ENCODE results near the gene EHBP1L1. TPM values are rescaled to one million over a fixed set of nuclear protein-coding genes. Genes with fewer than 3 reads are reported as not detected.

Gene EHBP1L1
- total RNA-seq, 1 experiment from 2014 or later, result 19.6 TPM

DNA sequence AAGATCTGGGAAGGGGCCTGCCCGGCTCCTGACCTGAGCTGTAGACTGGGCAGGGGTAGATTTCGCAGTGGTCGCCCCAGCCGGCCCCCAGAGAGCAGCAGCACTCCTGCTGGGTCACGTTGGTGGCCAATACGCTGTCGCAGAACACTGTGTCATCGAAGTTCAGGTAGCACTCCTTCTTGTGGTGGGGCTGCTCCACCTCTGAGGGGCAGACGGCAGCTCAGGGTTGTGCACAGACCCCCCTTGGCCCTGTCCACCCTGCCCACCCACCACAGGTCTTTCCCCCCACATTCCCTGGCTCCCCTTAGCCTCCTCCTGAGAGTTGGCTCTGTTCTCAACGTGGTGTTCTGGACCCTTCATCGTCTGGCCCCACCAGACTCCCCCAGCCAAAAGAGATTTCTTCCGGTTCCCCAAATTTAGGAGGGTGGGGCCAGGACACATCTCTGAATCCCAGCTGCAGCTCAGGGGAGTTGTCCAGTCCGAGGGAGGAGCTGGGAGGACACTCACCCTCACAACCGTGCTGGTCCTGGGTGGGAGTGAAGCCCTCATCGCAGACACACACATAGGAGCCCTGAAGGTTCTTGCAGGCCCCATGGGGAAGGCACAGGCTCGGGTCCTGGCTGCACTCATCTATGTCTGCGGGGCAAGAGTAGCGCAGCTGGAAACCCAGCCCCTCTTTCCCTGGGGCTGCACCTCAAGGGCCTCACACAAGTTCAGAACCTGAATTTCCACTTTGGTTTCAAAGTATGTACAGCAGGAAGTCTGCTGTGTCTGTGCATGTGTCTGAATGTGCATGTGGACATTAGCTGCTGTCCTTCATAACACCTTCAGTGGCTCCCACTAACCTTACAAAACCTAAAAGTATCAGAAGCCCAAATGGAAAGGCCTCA is 34.5 kb upstream of the EHBP1L1 start:
- POLR2A ChIA-PET, result no interaction called here
- H3K27me3 Mint-ChIP-seq (ENCODE audit: insufficient read depth, unreplicated experiment), result no peaks in the 10 kb centered on the region

GRCh38 chr11:65542738-65543390 is 33.0 kb upstream of the EHBP1L1 start:
- TF ChIP-seq, protein P1, sequence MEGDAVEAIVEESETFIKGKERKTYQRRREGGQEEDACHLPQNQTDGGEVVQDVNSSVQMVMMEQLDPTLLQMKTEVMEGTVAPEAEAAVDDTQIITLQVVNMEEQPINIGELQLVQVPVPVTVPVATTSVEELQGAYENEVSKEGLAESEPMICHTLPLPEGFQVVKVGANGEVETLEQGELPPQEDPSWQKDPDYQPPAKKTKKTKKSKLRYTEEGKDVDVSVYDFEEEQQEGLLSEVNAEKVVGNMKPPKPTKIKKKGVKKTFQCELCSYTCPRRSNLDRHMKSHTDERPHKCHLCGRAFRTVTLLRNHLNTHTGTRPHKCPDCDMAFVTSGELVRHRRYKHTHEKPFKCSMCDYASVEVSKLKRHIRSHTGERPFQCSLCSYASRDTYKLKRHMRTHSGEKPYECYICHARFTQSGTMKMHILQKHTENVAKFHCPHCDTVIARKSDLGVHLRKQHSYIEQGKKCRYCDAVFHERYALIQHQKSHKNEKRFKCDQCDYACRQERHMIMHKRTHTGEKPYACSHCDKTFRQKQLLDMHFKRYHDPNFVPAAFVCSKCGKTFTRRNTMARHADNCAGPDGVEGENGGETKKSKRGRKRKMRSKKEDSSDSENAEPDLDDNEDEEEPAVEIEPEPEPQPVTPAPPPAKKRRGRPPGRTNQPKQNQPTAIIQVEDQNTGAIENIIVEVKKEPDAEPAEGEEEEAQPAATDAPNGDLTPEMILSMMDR (IDR thresholded peaks at IDR 0.05; ENCODE audit: insufficient read depth in 1 of 2, low read depth in 1 of 2, low read length in 1 of 2, severe bottlenecking in 1 of 2, unreplicated experiment in 1 of 2), result no peak
- Mint-ChIP-seq H3K27me3 (ENCODE audit: insufficient read depth, unreplicated experiment) (no peaks in the 10 kb centered on the region), H3K4me3 (ENCODE audit: unreplicated experiment) (no peak overlapping the region), H3K9me3 (ENCODE audit: unreplicated experiment) (no peaks in the 10 kb centered on the region), H3K4me1 (ENCODE audit: low read depth, unreplicated experiment) (peaks cover 39% of the 10 kb centered on the region), H3K27ac (ENCODE audit: unreplicated experiment) (no peak overlapping the region), H3K36me3 (ENCODE audit: insufficient read depth, unreplicated experiment) (peaks cover 55% of the 10 kb centered on the region)
- Histone ChIP-seq H3K9me3 (no peaks in the 10 kb centered on the region), H3K36me3 (ENCODE audit: control insufficient read depth, insufficient read depth, low read length) (0 out of 2 replicates have a peak, but pooled peaks cover 4% of the 10 kb centered on the region), H3K4me3 (ENCODE audit: low read depth, low read length) (no peak overlapping the region), H3K4me1 (peaks cover 21% of the 10 kb centered on the region), H3K27me3 (replicated peaks; ENCODE audit: control insufficient read depth, insufficient read depth, low read length) (no peaks in the 10 kb centered on the region)
- intact Hi-C loops (cut with micrococcal nuclease; ENCODE audit: unreplicated experiment), result no loop called here
- BruUV-seq (replicated peaks), result no TSS peak
- ChIA-PET POLR2A (no interaction called here), CTCF (interaction anchor here (0.6 kb wide), 1 partner anchor 782 kb away, joined by 3 read pairs; no protein-coding TSS in a partner anchor)
- DNase-seq, result no peak

More for the DNA sequence above, 34.5 kb upstream of the EHBP1L1 start:
- no peaks in the 10 kb centered on the region for H3K27me3 ChIP-seq (replicated peaks; ENCODE audit: control insufficient read depth, insufficient read depth, low read length)
- no TSS peak for BruUV-seq (replicated peaks)
- no peaks in the 10 kb centered on the region for H3K9me3 Mint-ChIP-seq (ENCODE audit: unreplicated experiment)
- CTCF ChIA-PET, result interaction anchor here (0.5 to 2.7 kb wide), 10 partner anchors 10 to 804 kb away, joined by 3 to 23 read pairs (median 3); partner anchors contain the start of genes FAM89B, SCYL1 and ZNRD2
- H3K36me3 Mint-ChIP-seq (ENCODE audit: insufficient read depth, unreplicated experiment), result peaks cover 65% of the 10 kb centered on the region
- no peak overlapping the region for H3K4me3 ChIP-seq (ENCODE audit: low read depth, low read length)
- H3K4me1 ChIP-seq, result peaks cover 21% of the 10 kb centered on the region
- peak; percentile 65 to 66 for DNase-seq
- no peaks in the 10 kb centered on the region for H3K9me3 ChIP-seq
- TF ChIP-seq, protein P1 (IDR thresholded peaks at IDR 0.05; ENCODE audit: insufficient read depth in 1 of 2, low read depth in 1 of 2, low read length in 1 of 2, severe bottlenecking in 1 of 2, unreplicated experiment in 1 of 2), result no peak
- intact Hi-C loops (cut with micrococcal nuclease; ENCODE audit: unreplicated experiment), result loop anchor here (1.0 to 2.0 kb wide), 2 partner anchors 11 to 29 kb away; partner anchors contain the start of gene ZNRD2
- peaks cover 39% of the 10 kb centered on the region for H3K4me1 Mint-ChIP-seq (ENCODE audit: low read depth, unreplicated experiment)
- H3K4me3 Mint-ChIP-seq (ENCODE audit: unreplicated experiment), result peak overlapping the region; percentile 63
- peak overlapping the region; percentile 46 for H3K27ac Mint-ChIP-seq (ENCODE audit: unreplicated experiment)
- 0 out of 2 replicates have a peak, but pooled peaks cover 4% of the 10 kb centered on the region for H3K36me3 ChIP-seq (ENCODE audit: control insufficient read depth, insufficient read depth, low read length)

- H3K9me3 ChIP-seq, result no peaks in the 10 kb centered on the region
- peak overlapping the region; percentile 58 for H3K4me3 ChIP-seq (ENCODE audit: low read depth, low read length)
- H3K36me3 ChIP-seq (ENCODE audit: control insufficient read depth, insufficient read depth, low read length), result 0 out of 2 replicates have a peak, but pooled peaks cover 2% of the 10 kb centered on the region
- H3K4me1 ChIP-seq, result peaks cover 24% of the 10 kb centered on the region
- Mint-ChIP-seq H3K4me3 (ENCODE audit: unreplicated experiment) (peak overlapping the region; percentile 67), H3K36me3 (ENCODE audit: insufficient read depth, unreplicated experiment) (peaks cover 39% of the 10 kb centered on the region), H3K4me1 (ENCODE audit: low read depth, unreplicated experiment) (peaks cover 41% of the 10 kb centered on the region), H3K27ac (ENCODE audit: unreplicated experiment) (no peak overlapping the region), H3K9me3 (ENCODE audit: unreplicated experiment) (no peaks in the 10 kb centered on the region), H3K27me3 (ENCODE audit: insufficient read depth, unreplicated experiment) (no peaks in the 10 kb centered on the region)
- TF ChIP-seq, protein P1 (IDR thresholded peaks at IDR 0.05; ENCODE audit: insufficient read depth in 1 of 2, low read depth in 1 of 2, low read length in 1 of 2, severe bottlenecking in 1 of 2, unreplicated experiment in 1 of 2), result no peak
- intact Hi-C loops (cut with micrococcal nuclease; ENCODE audit: unreplicated experiment), result loop anchor here (1.0 kb wide), 1 partner anchor 24 kb away; the partner anchor contains the start of gene ZNRD2
- TSS peak; percentile 55 for BruUV-seq (replicated peaks)
- no peak for DNase-seq
- POLR2A ChIA-PET, result interaction anchor here (0.6 kb wide), 1 partner anchor 56 kb away, joined by 3 read pairs; no protein-coding TSS in a partner anchor
- H3K27me3 ChIP-seq (replicated peaks; ENCODE audit: control insufficient read depth, insufficient read depth, low read length), result no peaks in the 10 kb centered on the region
- CTCF ChIA-PET, result no interaction called here
Measured at GRCh38 chr11:65545853-65546216, 30.0 kb upstream of the EHBP1L1 start.
